ENCODE data around the gene PSMA3.

Gene PSMA3

GRCh38 chr14:58305730-58306129, 61.1 kb downstream of the PSMA3 start:
- Histone ChIP-seq H3K4me2 (ENCODE audit: low read depth, low read length) (no peak overlapping the region), H3K4me3 (ENCODE audit: low read length) (no peak overlapping the region), H3K9me2 (replicated peaks; ENCODE audit: insufficient read depth, low read length) (no peaks in the 10 kb centered on the region), H3K4me1 (ENCODE audit: low read length) (no peaks in the 10 kb centered on the region), H2AFZ (ENCODE audit: low read length) (no peak overlapping the region), H3K27ac (ENCODE audit: low read length) (no peak overlapping the region), H3F3A (ENCODE audit: insufficient read depth, low read length) (no peaks in the 10 kb centered on the region), H4K20me1 (ENCODE audit: insufficient read depth, low read length) (no peaks in the 10 kb centered on the region), H3K27me3 (replicated peaks; ENCODE audit: insufficient read depth, low read length) (no peaks in the 10 kb centered on the region), H3K9ac (ENCODE audit: low read length) (no peak overlapping the region), H3K36me3 (replicated peaks; ENCODE audit: insufficient read depth, low read length) (no peaks in the 10 kb centered on the region), H3K79me2 (ENCODE audit: low read length) (peaks cover 4% of the 10 kb centered on the region; the same call in 1 of the 2 replicates), H3K9me3 (replicated peaks; ENCODE audit: insufficient read depth, low read length) (no peaks in the 10 kb centered on the region)
- TF ChIP-seq EZH2phosphoT487 (IDR thresholded peaks at IDR 0.05; ENCODE audit: low read length) (no peak), CTCF (IDR thresholded peaks at IDR 0.05; ENCODE audit: low read length) (no peak), EZH2 (optimal IDR thresholded peaks at IDR 0.05; ENCODE audit: low read depth, low read length) (no peak)
- no peak for DNase-seq

- H3K79me2 ChIP-seq (ENCODE audit: low read length): no peaks in the 10 kb centered on the region
- no peak overlapping the region for H3K4me2 ChIP-seq (ENCODE audit: low read depth, low read length)
- no peaks in the 10 kb centered on the region for H4K20me1 ChIP-seq (ENCODE audit: insufficient read depth, low read length)
- TF ChIP-seq EZH2phosphoT487 (IDR thresholded peaks at IDR 0.05; ENCODE audit: low read length) (no peak), CTCF (IDR thresholded peaks at IDR 0.05; ENCODE audit: low read length) (no peak), EZH2 (optimal IDR thresholded peaks at IDR 0.05; ENCODE audit: low read depth, low read length) (no peak)
- H3K4me1 ChIP-seq (ENCODE audit: low read length): no peaks in the 10 kb centered on the region
- no peaks in the 10 kb centered on the region for H3K36me3 ChIP-seq (replicated peaks; ENCODE audit: insufficient read depth, low read length)
- no peak overlapping the region for H3K27ac ChIP-seq (ENCODE audit: low read length)
- no peak overlapping the region for H3K4me3 ChIP-seq (ENCODE audit: low read length)
- H3F3A ChIP-seq (ENCODE audit: insufficient read depth, low read length): no peaks in the 10 kb centered on the region
- H3K27me3 ChIP-seq (replicated peaks; ENCODE audit: insufficient read depth, low read length): no peaks in the 10 kb centered on the region
- no peak overlapping the region for H3K9ac ChIP-seq (ENCODE audit: low read length)
- H3K9me2 ChIP-seq (replicated peaks; ENCODE audit: insufficient read depth, low read length): no peaks in the 10 kb centered on the region
- no peaks in the 10 kb centered on the region for H3K9me3 ChIP-seq (replicated peaks; ENCODE audit: insufficient read depth, low read length)
- DNase-seq: no peak
- H2AFZ ChIP-seq (ENCODE audit: low read length): no peak overlapping the region
Observed at GRCh38 chr14:58307597-58308316, 63.1 kb downstream of the PSMA3 start.

GRCh38 chr14:58309086-58309485, 64.4 kb downstream of the PSMA3 start:
- H4K20me1 ChIP-seq (ENCODE audit: insufficient read depth, low read length): no peaks in the 10 kb centered on the region
- no peaks in the 10 kb centered on the region for H3K36me3 ChIP-seq (replicated peaks; ENCODE audit: insufficient read depth, low read length)
- TF ChIP-seq EZH2phosphoT487 (IDR thresholded peaks at IDR 0.05; ENCODE audit: low read length) (no peak), CTCF (IDR thresholded peaks at IDR 0.05; ENCODE audit: low read length) (no peak), EZH2 (optimal IDR thresholded peaks at IDR 0.05; ENCODE audit: low read depth, low read length) (no peak)
- no peak overlapping the region for H2AFZ ChIP-seq (ENCODE audit: low read length)
- H3K79me2 ChIP-seq (ENCODE audit: low read length): no peaks in the 10 kb centered on the region
- no peaks in the 10 kb centered on the region for H3F3A ChIP-seq (ENCODE audit: insufficient read depth, low read length)
- no peak overlapping the region for H3K4me3 ChIP-seq (ENCODE audit: low read length)
- no peak overlapping the region for H3K4me2 ChIP-seq (ENCODE audit: low read depth, low read length)
- H3K27me3 ChIP-seq (replicated peaks; ENCODE audit: insufficient read depth, low read length): no peaks in the 10 kb centered on the region
- no peaks in the 10 kb centered on the region for H3K9me2 ChIP-seq (replicated peaks; ENCODE audit: insufficient read depth, low read length)
- DNase-seq: no peak
- H3K9me3 ChIP-seq (replicated peaks; ENCODE audit: insufficient read depth, low read length): no peaks in the 10 kb centered on the region
- H3K27ac ChIP-seq (ENCODE audit: low read length): no peak overlapping the region
- no peak overlapping the region for H3K9ac ChIP-seq (ENCODE audit: low read length)
- no peaks in the 10 kb centered on the region for H3K4me1 ChIP-seq (ENCODE audit: low read length)
